A549 (cell line): ENCODE data around the gene NME7. TPM values are rescaled to one million over a fixed set of nuclear protein-coding genes. Genes with fewer than 3 reads are reported as not detected.

Experiments used
- ATAC-seq, 2 experiments: fragments of 200-7000 bp in 1 of 2; fragments of >200 bp in 1 of 2; cut with Nextera tagmentation in 1 of 2; cut with Tn5 transposase in 1 of 2; 3 replicates each; pipeline versions ENCODE4 v1.8.0 to v1.9.1; 2018 to 2020; ENCODE audit warnings: mild to moderate bottlenecking in 1 of 2, moderate library complexity in 1 of 2
- CTCF ChIA-PET: fragments of 300-600 bp; sonication (Branson Sonifier 250); formaldehyde crosslinking; extraction: SDS; loops from one replicate; lab custom pipeline; 2021; ENCODE audit warnings: antibody characterized with exemption, inconsistent platforms; lab: Yijun Ruan, JAX
- POLR2A ChIA-PET: fragments of 350-600 bp; formaldehyde crosslinking; extraction: SDS; loops from one replicate; lab custom pipeline; 2021; ENCODE audit warnings: antibody characterized with exemption, inconsistent platforms; lab: Yijun Ruan, JAX
- DNase-seq, 2 experiments: peaks; one replicate each; pipeline versions ENCODE4 v3.0.0 to v3.0.0-alpha.2; 2011 to 2016; ENCODE audit warnings: low read depth in 1 of 2, low spot score in 1 of 2
- FAIRE-seq: peaks from 2 replicates; lab custom pipeline; 2011; peaks lifted over from hg19 to GRCh38; lab: Jason Lieb, UNC
- H3K27ac ChIP-seq, 2 experiments: fragments of >200 bp; sonication (Bioruptor Twin); formaldehyde crosslinking; 3 replicates each; pipeline ENCODE4 v1.5.1; 2016 to 2017
- H3K4me1 ChIP-seq: fragments of >200 bp; sonication (Bioruptor Twin); formaldehyde crosslinking; 3 replicates; pipeline ENCODE4 v1.6.1; 2016
- H3K4me2 ChIP-seq: fragments of >200 bp; sonication (Bioruptor Twin); formaldehyde crosslinking; 3 replicates; pipeline ENCODE4 v1.6.1; 2016
- H3K4me3 ChIP-seq: fragments of >200 bp; sonication (Bioruptor Twin); formaldehyde crosslinking; 3 replicates; pipeline ENCODE4 v1.5.1; 2016
- H3K9me3 ChIP-seq: fragments of >200 bp; sonication (Bioruptor Twin); formaldehyde crosslinking; 3 replicates; pipeline ENCODE4 v1.6.1; 2016
- BCL3 ChIP-seq: fragments of >200 bp; sonication (Bioruptor Twin); formaldehyde crosslinking; IDR thresholded peaks from 3 replicates; pipeline ENCODE4 v1.6.1; 2016
- CBX2 ChIP-seq: fragments of 200-600 bp; sonication (generic); IDR thresholded peaks from 2 replicates; pipeline ENCODE4 v1.6.1; 2016; ENCODE audit warnings: low read depth, mild to moderate bottlenecking, borderline replicate concordance
- CBX8 ChIP-seq: fragments of 200-600 bp; sonication (generic); IDR thresholded peaks from 2 replicates; pipeline ENCODE4 v1.6.1; 2016
- CEBPB ChIP-seq, 2 experiments: fragments of >200 bp in 1 of 2; sonication (Bioruptor Twin) in 1 of 2; formaldehyde crosslinking in 1 of 2; IDR thresholded peaks; 2 replicates each; pipeline ENCODE4 v1.6.1; 2012 to 2016
- CHD2 ChIP-seq: fragments of 150-350 bp; IDR thresholded peaks from 2 replicates; pipeline ENCODE4 v1.6.1; 2014; ENCODE audit warnings: low read length; ENCODE audit not compliant: partially characterized antibody
- CHD4 ChIP-seq: fragments of 200-600 bp; sonication (generic); IDR thresholded peaks from 2 replicates; pipeline ENCODE4 v1.6.1; 2016; ENCODE audit warnings: antibody characterized with exemption, mild to moderate bottlenecking, borderline replicate concordance
- EHMT2 ChIP-seq: fragments of 200-600 bp; sonication (generic); IDR thresholded peaks from 2 replicates; pipeline ENCODE4 v1.6.1; 2016; ENCODE audit warnings: antibody characterized with exemption, low read depth, mild to moderate bottlenecking, moderate library complexity
- FOSL2 ChIP-seq, 2 experiments: fragments of 450-650 bp in 1 of 2; fragments of >200 bp in 1 of 2; sonication (Bioruptor Twin) in 1 of 2; formaldehyde crosslinking; IDR thresholded peaks; 2 replicates each; pipeline versions ENCODE4 v1.5.0 to v1.6.1; 2016 to 2020; ENCODE audit warnings: mild to moderate bottlenecking in 1 of 2, moderate library complexity in 1 of 2
- GATA3 ChIP-seq: IDR thresholded peaks from 2 replicates; pipeline ENCODE4 v1.6.1; 2012; ENCODE audit warnings: borderline replicate concordance
- HDAC2 ChIP-seq: fragments of 200-600 bp; sonication (generic); IDR thresholded peaks from 2 replicates; pipeline ENCODE4 v1.6.1; 2016
- HOXB5 ChIP-seq: fragments of 250-450 bp; sonication (Bioruptor Pico); IDR thresholded peaks from 2 replicates; pipeline ENCODE4 v1.5.0; 2020; ENCODE audit warnings: mild to moderate bottlenecking, moderate library complexity
- JUNB ChIP-seq: fragments of >200 bp; sonication (Bioruptor Twin); formaldehyde crosslinking; IDR thresholded peaks from 2 replicates; pipeline ENCODE4 v1.6.1; 2016
- KDM5A ChIP-seq: fragments of 200-600 bp; sonication (generic); IDR thresholded peaks from 2 replicates; pipeline ENCODE4 v1.6.1; 2016; ENCODE audit warnings: antibody characterized with exemption, mild to moderate bottlenecking
- MYC ChIP-seq: IDR thresholded peaks from 2 replicates; pipeline ENCODE4 v1.6.1; 2012; ENCODE audit warnings: mild to moderate bottlenecking, inconsistent platforms, low read length, improper control_type of control experiment, borderline replicate concordance
- NPAS2 ChIP-seq: fragments of 250-450 bp; sonication (Bioruptor Pico); IDR thresholded peaks from 2 replicates; pipeline ENCODE4 v1.8.0; 2022; ENCODE audit warnings: mild to moderate bottlenecking, moderate library complexity, borderline replicate concordance
- NR3C1 ChIP-seq: fragments of >200 bp; sonication (Bioruptor Twin); formaldehyde crosslinking; IDR thresholded peaks from 3 replicates; pipeline ENCODE4 v1.6.1; 2017
- PBX3 ChIP-seq: IDR thresholded peaks from 2 replicates; pipeline ENCODE4 v1.6.1; 2012
- PHF8 ChIP-seq: fragments of 200-600 bp; sonication (generic); IDR thresholded peaks from 2 replicates; pipeline ENCODE4 v1.6.1; 2016; ENCODE audit warnings: low read depth, mild to moderate bottlenecking, antibody characterized with exemption, moderate library complexity, borderline replicate concordance
- RFX5 ChIP-seq: fragments of 450-650 bp; IDR thresholded peaks from 2 replicates; pipeline ENCODE4 v1.7.1; 2014; ENCODE audit warnings: antibody characterized with exemption, mild to moderate bottlenecking, moderate library complexity
- SREBF2 ChIP-seq: fragments of 450-650 bp; IDR thresholded peaks from 2 replicates; pipeline ENCODE4 v1.6.1; 2014; ENCODE audit warnings: mild to moderate bottlenecking, moderate library complexity
- ZC3H11A ChIP-seq: fragments of 450-650 bp; IDR thresholded peaks from 2 replicates; pipeline ENCODE4 v1.6.1; 2014; ENCODE audit warnings: antibody characterized with exemption, mild to moderate bottlenecking
- ZNF302 ChIP-seq: fragments of 250-450 bp; sonication (Bioruptor Pico); IDR thresholded peaks from 2 replicates; pipeline ENCODE4 v1.9.0; 2021; ENCODE audit warnings: inconsistent platforms, mild to moderate bottlenecking, moderate library complexity
- ZSCAN20 ChIP-seq: fragments of 250-450 bp; sonication (Bioruptor Pico); IDR thresholded peaks from 2 replicates; pipeline ENCODE4 v1.8.0; 2022; ENCODE audit warnings: mild to moderate bottlenecking, moderate library complexity
- WGBS: methylation state at CpG from one replicate; pipeline ENCODE4 v1.1.6; 2017; ENCODE audit errors: missing lambda C conversion rate; 5-methylcytosine and 5-hydroxymethylcytosine counted together
- polyA plus RNA-seq, 4 experiments: library from polyadenylated mRNA; depleted of rRNA in 3 of 4; stranded (reverse); fragments of >200 nt; fragmentation: RNase III in 1 of 4; extraction: RNeasy Plus Mini Kit Qiagen cat#74134 plus additional on column Dnase treatment in 1 of 4; gene quantifications; 2 replicates in 3 of 4; 3 replicates in 1 of 4; pipeline ENCODE4 v1.2.3, GENCODE V29; 2011 to 2017
- TF ChIP-seq, protein P1 (sequence below): IDR thresholded peaks from 2 replicates; pipeline ENCODE4 v1.6.1; 2012; ENCODE audit warnings: low read depth, borderline replicate concordance

NME7 gene
- polyA plus RNA-seq, 2 of the 4 experiments (the other 2 are of a cell fraction), result 39.5 to 62.3 TPM

- FAIRE-seq, result no peak
- POLR2A ChIA-PET, result no interaction called here
These were observed 132.0 kb downstream of the NME7 start for GRCh38 chr1:169235568-169235967.

DNA sequence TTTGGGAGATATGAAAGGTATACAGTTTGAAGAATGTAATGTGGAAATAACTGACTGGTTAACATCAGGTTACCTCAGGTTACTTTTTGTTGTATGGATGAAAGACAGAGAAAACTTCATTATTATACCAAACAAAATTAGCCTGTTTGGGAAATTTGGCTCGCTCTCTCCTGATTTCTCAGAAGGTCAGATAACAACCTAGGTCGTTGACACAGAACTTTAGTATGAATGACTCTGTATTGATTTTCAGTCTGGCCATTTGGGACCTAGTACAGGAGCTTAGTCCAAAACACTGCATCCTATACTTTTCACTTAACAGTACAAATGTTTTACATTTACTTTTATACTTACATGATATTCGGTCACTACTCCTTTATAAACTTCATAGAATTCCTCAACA is 132.8 kb downstream of the NME7 start:
- no peak overlapping the region for H3K27ac ChIP-seq
- FAIRE-seq, result no peak
- no peak for DNase-seq
- POLR2A ChIA-PET, result no interaction called here
- ATAC-seq, result no peak
- CTCF ChIA-PET, result no interaction called here
- no peak for TF ChIP-seq CHD4
- no peak for TF ChIP-seq ZSCAN20 (CRISPR knock-in tag)
- TF ChIP-seq MYC, result no peak
- no peak for TF ChIP-seq HOXB5
- no peak for TF ChIP-seq ZNF302 (CRISPR knock-in tag)
- no peak for TF ChIP-seq ZC3H11A
- no peak for TF ChIP-seq BCL3
- no peak for TF ChIP-seq CBX2
- TF ChIP-seq SREBF2, result no peak
- TF ChIP-seq PHF8, result no peak
- no peak for TF ChIP-seq PBX3
- no peak for TF ChIP-seq RFX5
- TF ChIP-seq, protein P1, sequence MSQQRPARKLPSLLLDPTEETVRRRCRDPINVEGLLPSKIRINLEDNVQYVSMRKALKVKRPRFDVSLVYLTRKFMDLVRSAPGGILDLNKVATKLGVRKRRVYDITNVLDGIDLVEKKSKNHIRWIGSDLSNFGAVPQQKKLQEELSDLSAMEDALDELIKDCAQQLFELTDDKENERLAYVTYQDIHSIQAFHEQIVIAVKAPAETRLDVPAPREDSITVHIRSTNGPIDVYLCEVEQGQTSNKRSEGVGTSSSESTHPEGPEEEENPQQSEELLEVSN, result no peak
- no peak for TF ChIP-seq FOSL2 (IDR thresholded peaks at IDR 0.05)
- no peak for TF ChIP-seq FOSL2 (CRISPR knock-in tag; IDR thresholded peaks at IDR 0.05)
- no peak for TF ChIP-seq HDAC2
- no peak for TF ChIP-seq NPAS2
- TF ChIP-seq CHD2, result no peak
- TF ChIP-seq EHMT2, result no peak
- TF ChIP-seq, all 56 proteins: peak for 0
- Histone ChIP-seq H3K4me1 (no peaks in the 10 kb centered on the region), H3K4me3 (no peak overlapping the region), H3K9me3 (no peaks in the 10 kb centered on the region), H3K4me2 (no peak overlapping the region)
- WGBS, result 83% methylated on average over 3 of the region's 3 CpGs

More at GRCh38 chr1:169235568-169235967, 132.0 kb downstream of the NME7 start:
- no peak overlapping the region for H3K27ac ChIP-seq
- H3K4me1 ChIP-seq, result peaks cover 5% of the 10 kb centered on the region; the same call in 2 of the 3 replicates
- no peaks in the 10 kb centered on the region for H3K9me3 ChIP-seq
- CTCF ChIA-PET, result no interaction called here
- DNase-seq (no peak), ATAC-seq (no peak)
- no peak overlapping the region for H3K4me2 ChIP-seq
- WGBS, result 83% methylated on average over 2 of the region's 2 CpGs
- H3K4me3 ChIP-seq, result no peak overlapping the region
- no peak for TF ChIP-seq CBX2
- TF ChIP-seq PBX3, result no peak
- no peak for TF ChIP-seq JUNB
- no peak for TF ChIP-seq CBX8
- no peak for TF ChIP-seq GATA3
- no peak for TF ChIP-seq NR3C1
- no peak for TF ChIP-seq CEBPB (IDR thresholded peaks at IDR 0.05)
- TF ChIP-seq KDM5A, result no peak
